Gastrocnemius medialis (tissue), 4 donors: Measurements from ENCODE around the gene SIN3A.
"Not testable (repeated sequence)": the region's sequence is repeated elsewhere in the genome, so short reads cannot be mapped to it uniquely, and the experiment has no call there.

ENCODE experiments used
- POLR2A ChIP-seq, 2 donors: fragments of 450-650 bp; IDR thresholded peaks; one replicate each; pipeline ENCODE4 v1.6.1; 2017; ENCODE audit warnings: antibody characterized with exemption in 2 of 2, mild to moderate bottlenecking in 2 of 2, moderate library complexity in 2 of 2
- TF ChIP-seq, protein P1 (sequence below), 5 experiments: fragments of 450-650 bp in 3 of 5; fragments of 200-600 bp in 2 of 5; sonication (generic) in 2 of 5; IDR thresholded peaks in 4 of 5; conservative IDR thresholded peaks in 1 of 5; 1 replicate in 4 of 5; 2 replicates in 1 of 5; pipeline ENCODE4 v1.5.1; 2016 to 2019; ENCODE audit warnings: antibody characterized with exemption in 5 of 5, mild to moderate bottlenecking in 3 of 5, moderate library complexity in 3 of 5

DNA sequence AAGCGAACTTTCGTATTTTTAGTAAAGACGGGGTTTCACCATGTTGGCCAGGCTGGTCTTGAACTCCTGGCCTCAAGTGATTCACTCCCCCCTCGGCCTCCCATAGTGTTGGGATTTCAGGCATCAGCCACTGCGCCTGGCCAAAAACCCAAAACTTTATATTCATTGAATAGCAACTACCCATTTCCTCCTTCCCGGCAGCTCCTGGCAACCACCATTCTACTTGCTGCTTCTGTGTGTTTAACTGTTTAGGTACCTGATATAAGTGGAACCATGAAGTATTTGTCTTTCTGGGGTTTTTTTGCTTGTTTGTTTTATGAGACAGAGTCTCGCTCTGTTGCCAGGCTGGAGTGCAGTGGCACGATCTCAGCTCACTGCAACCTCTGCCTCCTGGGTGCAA, 107.5 kb downstream of the SIN3A start:
- TF ChIP-seq POLR2A (IDR thresholded peaks at IDR 0.05) = not testable (repeated sequence)
- TF ChIP-seq, protein P1, sequence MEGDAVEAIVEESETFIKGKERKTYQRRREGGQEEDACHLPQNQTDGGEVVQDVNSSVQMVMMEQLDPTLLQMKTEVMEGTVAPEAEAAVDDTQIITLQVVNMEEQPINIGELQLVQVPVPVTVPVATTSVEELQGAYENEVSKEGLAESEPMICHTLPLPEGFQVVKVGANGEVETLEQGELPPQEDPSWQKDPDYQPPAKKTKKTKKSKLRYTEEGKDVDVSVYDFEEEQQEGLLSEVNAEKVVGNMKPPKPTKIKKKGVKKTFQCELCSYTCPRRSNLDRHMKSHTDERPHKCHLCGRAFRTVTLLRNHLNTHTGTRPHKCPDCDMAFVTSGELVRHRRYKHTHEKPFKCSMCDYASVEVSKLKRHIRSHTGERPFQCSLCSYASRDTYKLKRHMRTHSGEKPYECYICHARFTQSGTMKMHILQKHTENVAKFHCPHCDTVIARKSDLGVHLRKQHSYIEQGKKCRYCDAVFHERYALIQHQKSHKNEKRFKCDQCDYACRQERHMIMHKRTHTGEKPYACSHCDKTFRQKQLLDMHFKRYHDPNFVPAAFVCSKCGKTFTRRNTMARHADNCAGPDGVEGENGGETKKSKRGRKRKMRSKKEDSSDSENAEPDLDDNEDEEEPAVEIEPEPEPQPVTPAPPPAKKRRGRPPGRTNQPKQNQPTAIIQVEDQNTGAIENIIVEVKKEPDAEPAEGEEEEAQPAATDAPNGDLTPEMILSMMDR (IDR thresholded peaks at IDR 0.05 in 4 of 5, conservative IDR thresholded peaks at IDR 0.05 in 1 of 5) = not testable (repeated sequence)
